K562 (cell line): ENCODE data around the gene MCEE. TPM values are rescaled to one million over a fixed set of nuclear protein-coding genes. Genes with fewer than 3 reads are reported as not detected.

Experiments
- BRD4 ChIP-seq: fragments of 200-600 bp; sonication (generic); IDR thresholded peaks from 2 replicates; pipeline ENCODE4 v1.6.1; 2017; ENCODE audit warnings: inconsistent platforms
- CHD4 ChIP-seq: fragments of 200-600 bp; sonication (generic); IDR thresholded peaks from 3 replicates; pipeline ENCODE4 v1.6.1; 2012; ENCODE audit warnings: low read depth, mild to moderate bottlenecking, mixed read lengths, low read length, inconsistent platforms; ENCODE audit not compliant: insufficient read depth, insufficient replicate concordance, poor library complexity, severe bottlenecking
- GATA2 ChIP-seq: sonication (generic); formaldehyde crosslinking; IDR thresholded peaks from 2 replicates; pipeline ENCODE4 v1.4.0; 2020; ENCODE audit warnings: mild to moderate bottlenecking, missing genetic modification reagents
- SMARCA4 ChIP-seq: fragments of 450-650 bp; IDR thresholded peaks from 2 replicates; pipeline ENCODE4 v1.6.1; 2016
- SREBF2 ChIP-seq: sonication (generic); formaldehyde crosslinking; IDR thresholded peaks from 2 replicates; pipeline ENCODE4 v1.4.0; 2020; ENCODE audit warnings: mild to moderate bottlenecking, missing genetic modification reagents
- polyA plus RNA-seq, 8 experiments: library from polyadenylated mRNA; depleted of rRNA in 4 of 8; stranded (reverse) in 5 of 8; unstranded in 3 of 8; fragments of >200 nt; fragmentation: Nextera tagmentation in 2 of 8; fragmentation: Illumina TruSeq in 1 of 8; extraction: Ambion mirVana in 2 of 8; extraction: Trizol in 1 of 8; gene quantifications; 2 replicates each; pipeline versions ENCODE4 v1.2.1 to v1.2.3, GENCODE V29; 2011 to 2014; ENCODE audit warnings: inconsistent platforms in 1 of 8, missing spikeins in 1 of 8
- total RNA-seq, 7 experiments: library from RNA; depleted of rRNA in 6 of 7; stranded (reverse); fragments of >200 nt in 6 of 7; fragmentation: Illumina TruSeq in 2 of 7; extraction: Trizol in 2 of 7; gene quantifications; 2 replicates each; pipeline versions ENCODE4 v1.2.1 to v1.2.3, GENCODE V29; 2011 to 2021; ENCODE audit warnings: low replicate concordance in 1 of 7
- TF ChIP-seq, protein P1 (sequence below): IDR thresholded peaks from 3 replicates; pipeline ENCODE4 v1.6.1; 2011; ENCODE audit warnings: borderline replicate concordance, mild to moderate bottlenecking; ENCODE audit not compliant: insufficient read length, insufficient read depth
- TF ChIP-seq, protein P2 (sequence below): sonication (generic); formaldehyde crosslinking; IDR thresholded peaks from 2 replicates; pipeline ENCODE4 v1.8.1; 2023; ENCODE audit warnings: missing genetic modification reagents, mild to moderate bottlenecking, borderline replicate concordance

Gene MCEE
- total and polyA plus RNA-seq, 9 of the 15 experiments (the other 6 are each of a cell fraction or from before 2014, with no cell fraction given): 15.6 to 49.1 (median 24.5) TPM

DNA sequence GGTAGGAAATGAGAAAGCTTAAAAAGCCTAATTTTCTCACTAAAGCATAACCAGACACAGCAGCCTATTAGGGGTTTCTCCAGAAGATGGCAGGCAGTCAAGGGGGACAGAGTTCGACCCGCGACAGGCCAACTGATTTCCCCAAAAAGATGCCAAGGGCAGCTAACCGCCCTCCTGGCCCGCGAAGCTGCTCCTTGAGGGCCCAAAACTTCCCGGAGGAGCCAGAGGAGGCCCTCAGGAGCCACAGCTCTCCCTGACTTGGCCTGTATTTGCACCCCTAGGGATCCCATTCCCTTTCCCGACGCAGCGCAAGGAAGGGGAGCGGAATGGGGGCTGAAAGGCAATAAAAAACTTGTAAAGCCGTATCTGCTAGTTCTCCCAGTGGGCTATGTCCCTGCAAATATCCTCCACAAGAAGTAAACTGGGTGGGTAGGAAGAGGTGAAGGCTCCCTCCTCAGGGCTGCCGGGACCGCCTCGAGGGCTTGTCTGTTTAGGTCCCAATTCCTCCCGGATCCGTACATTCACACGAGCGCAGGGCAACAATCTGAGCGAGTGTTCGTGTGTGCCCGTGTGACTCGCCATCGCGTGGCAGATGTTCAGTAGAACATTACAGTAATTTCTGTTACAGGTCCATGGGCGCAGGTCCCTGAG, 62.3 kb downstream of the MCEE start (continued):
- TF ChIP-seq, protein P1, sequence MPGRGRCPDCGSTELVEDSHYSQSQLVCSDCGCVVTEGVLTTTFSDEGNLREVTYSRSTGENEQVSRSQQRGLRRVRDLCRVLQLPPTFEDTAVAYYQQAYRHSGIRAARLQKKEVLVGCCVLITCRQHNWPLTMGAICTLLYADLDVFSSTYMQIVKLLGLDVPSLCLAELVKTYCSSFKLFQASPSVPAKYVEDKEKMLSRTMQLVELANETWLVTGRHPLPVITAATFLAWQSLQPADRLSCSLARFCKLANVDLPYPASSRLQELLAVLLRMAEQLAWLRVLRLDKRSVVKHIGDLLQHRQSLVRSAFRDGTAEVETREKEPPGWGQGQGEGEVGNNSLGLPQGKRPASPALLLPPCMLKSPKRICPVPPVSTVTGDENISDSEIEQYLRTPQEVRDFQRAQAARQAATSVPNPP: no peak
- TF ChIP-seq SREBF2: peak; percentile 40; the same call in 1 of the 2 replicates
- TF ChIP-seq SMARCA4: peak; percentile 28; the same call in 1 of the 2 replicates
- peak; percentile 76; the same call in 1 of the 2 replicates for TF ChIP-seq BRD4
- TF ChIP-seq, protein P2, sequence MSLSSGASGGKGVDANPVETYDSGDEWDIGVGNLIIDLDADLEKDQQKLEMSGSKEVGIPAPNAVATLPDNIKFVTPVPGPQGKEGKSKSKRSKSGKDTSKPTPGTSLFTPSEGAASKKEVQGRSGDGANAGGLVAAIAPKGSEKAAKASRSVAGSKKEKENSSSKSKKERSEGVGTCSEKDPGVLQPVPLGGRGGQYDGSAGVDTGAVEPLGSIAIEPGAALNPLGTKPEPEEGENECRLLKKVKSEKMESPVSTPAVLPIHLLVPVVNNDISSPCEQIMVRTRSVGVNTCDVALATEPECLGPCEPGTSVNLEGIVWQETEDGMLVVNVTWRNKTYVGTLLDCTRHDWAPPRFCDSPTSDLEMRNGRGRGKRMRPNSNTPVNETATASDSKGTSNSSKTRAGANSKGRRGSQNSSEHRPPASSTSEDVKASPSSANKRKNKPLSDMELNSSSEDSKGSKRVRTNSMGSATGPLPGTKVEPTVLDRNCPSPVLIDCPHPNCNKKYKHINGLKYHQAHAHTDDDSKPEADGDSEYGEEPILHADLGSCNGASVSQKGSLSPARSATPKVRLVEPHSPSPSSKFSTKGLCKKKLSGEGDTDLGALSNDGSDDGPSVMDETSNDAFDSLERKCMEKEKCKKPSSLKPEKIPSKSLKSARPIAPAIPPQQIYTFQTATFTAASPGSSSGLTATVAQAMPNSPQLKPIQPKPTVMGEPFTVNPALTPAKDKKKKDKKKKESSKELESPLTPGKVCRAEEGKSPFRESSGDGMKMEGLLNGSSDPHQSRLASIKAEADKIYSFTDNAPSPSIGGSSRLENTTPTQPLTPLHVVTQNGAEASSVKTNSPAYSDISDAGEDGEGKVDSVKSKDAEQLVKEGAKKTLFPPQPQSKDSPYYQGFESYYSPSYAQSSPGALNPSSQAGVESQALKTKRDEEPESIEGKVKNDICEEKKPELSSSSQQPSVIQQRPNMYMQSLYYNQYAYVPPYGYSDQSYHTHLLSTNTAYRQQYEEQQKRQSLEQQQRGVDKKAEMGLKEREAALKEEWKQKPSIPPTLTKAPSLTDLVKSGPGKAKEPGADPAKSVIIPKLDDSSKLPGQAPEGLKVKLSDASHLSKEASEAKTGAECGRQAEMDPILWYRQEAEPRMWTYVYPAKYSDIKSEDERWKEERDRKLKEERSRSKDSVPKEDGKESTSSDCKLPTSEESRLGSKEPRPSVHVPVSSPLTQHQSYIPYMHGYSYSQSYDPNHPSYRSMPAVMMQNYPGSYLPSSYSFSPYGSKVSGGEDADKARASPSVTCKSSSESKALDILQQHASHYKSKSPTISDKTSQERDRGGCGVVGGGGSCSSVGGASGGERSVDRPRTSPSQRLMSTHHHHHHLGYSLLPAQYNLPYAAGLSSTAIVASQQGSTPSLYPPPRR (CRISPR knock-in tag): 0 out of 2 replicates have a peak, but pooled peaks have one; percentile 9
- TF ChIP-seq CHD4: no peak
- TF ChIP-seq GATA2 (CRISPR knock-in tag): peak; percentile 20; the same call in 1 of the 2 replicates
